22Rv1 (cell line): ENCODE measurements around the gene TOLLIP.

Source experiments
- CTCF ChIP-seq: fragments of 450-650 bp; IDR thresholded peaks from 2 replicates; pipeline ENCODE4 v1.5.1; 2017; ENCODE audit warnings: mild to moderate bottlenecking
- ZFX ChIP-seq: fragments of 450-650 bp; IDR thresholded peaks from 2 replicates; pipeline ENCODE4 v1.6.1; 2017; ENCODE audit warnings: antibody characterized with exemption, borderline replicate concordance

GRCh38 chr11:1275021-1275420 lies 34.4 kb downstream of the TOLLIP start:
- TF ChIP-seq CTCF (no peak), ZFX (no peak)
